A549 treated with AZD2906 at 1 μM for 4 hours (cell line): ENCODE measurements around the gene TMEM9B. TPM values are rescaled to one million over a fixed set of nuclear protein-coding genes. Genes with fewer than 3 reads are reported as not detected.

ENCODE experiments used
- total RNA-seq: library from RNA; stranded (reverse); fragments of 200-300 nt; extraction: Qiagen RNA extraction; gene quantifications from 5 replicates; pipeline ENCODE4 v1.2.3, GENCODE V29; 2022

TMEM9B gene
- total RNA-seq, result 33.2 to 37.8 TPM (median 37.0 TPM) in 5 replicates

GRCh38 chr11:8964324-8965320, at the start of gene TMEM9B:
TMEM9B (minus strand) TSS chr11:8964442; CDS start chr11:8964313, 129 bp downstream.

GRCh38 chr11:9003573-9004182, 39.4 kb upstream of the TMEM9B start, which contains the start of gene NRIP3:
NRIP3 (minus strand) TSS chr11:9004001; CDS start chr11:9003935, 66 bp downstream.

DNA sequence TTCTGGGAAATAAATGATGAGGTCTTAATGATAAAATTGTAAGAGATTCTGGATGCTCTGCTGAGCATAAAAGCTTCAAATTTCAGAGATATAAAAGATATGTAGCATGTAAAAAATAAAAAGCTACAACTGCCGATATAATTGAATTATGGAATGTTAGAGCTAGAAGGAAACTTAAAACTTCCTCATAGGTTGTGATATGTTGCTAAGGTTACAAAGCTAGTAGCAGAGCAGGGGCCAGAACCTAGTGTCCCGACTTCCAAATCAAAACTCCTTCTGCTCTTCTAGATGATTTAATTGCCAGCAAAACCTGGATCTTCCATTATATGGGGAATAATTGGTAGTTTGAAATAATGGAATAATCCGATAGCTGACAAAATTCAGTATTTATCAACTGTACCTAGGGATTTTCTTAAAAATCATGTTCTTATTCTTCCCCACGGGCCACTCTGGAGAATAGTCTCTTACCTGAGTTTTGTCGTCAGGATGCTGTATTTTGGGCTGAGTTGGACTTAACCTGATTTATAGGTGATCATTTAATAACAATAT, 21.6 kb downstream of the TMEM9B start, which contains the start of gene ASCL3:
ASCL3 (minus strand) TSS at position 499 of the 549 bp plus-strand sequence. CDS start 4,855 bp downstream, outside the sequence.

GRCh38 chr11:8932564-8933180, 31.6 kb downstream of the TMEM9B start, which contains the start of gene C11orf16:
C11orf16 (minus strand) TSS chr11:8932947; CDS start chr11:8932308, 639 bp downstream.

GRCh38 chr11:8911029-8911823, 53.0 kb downstream of the TMEM9B start, which contains the start of gene AKIP1:
AKIP1 (plus strand) TSS chr11:8911189; CDS start chr11:8911450, 261 bp downstream.

Other genes with a start within 250 kb of the TMEM9B start
- 39.4 to 48.0 TPM (median 42.8 TPM) in 5 replicates for gene AKIP1, start 53.3 kb downstream of the TMEM9B start, total RNA-seq
- gene C11orf16, start 31.5 kb downstream of the TMEM9B start, total RNA-seq, result not detected in 5 replicates
- gene ASCL3, start 21.4 kb downstream of the TMEM9B start, total RNA-seq, result not detected in 5 replicates
- 0.53 to 1.2 TPM (median 0.65 TPM) in 5 replicates for gene NRIP3, start 39.6 kb upstream of the TMEM9B start, total RNA-seq
- gene SCUBE2, start 127.2 kb upstream of the TMEM9B start, total RNA-seq, result 0.29 to 0.45 TPM (median 0.33 TPM) in 5 replicates